ENCODE data around the gene ANKRD12. TPM values are rescaled to one million over a fixed set of nuclear protein-coding genes. Genes with fewer than 3 reads are reported as not detected.

Gene ANKRD12
- total and polyA plus RNA-seq, 9 donors = 8.8 to 115 (median 72.9) TPM

GRCh38 chr18:9177031-9177430, 40.5 kb downstream of the ANKRD12 start:
- DNase-seq = no peak
- Histone ChIP-seq H3K36me3 (no peaks in the 10 kb centered on the region), H3K9me3 (no peaks in the 10 kb centered on the region), H3K4me3 (no peak overlapping the region), H3K27ac (no peak overlapping the region), H3K4me1 (ENCODE audit: insufficient read depth) (peaks cover 1% of the 10 kb centered on the region), H3K27me3 (no peaks in the 10 kb centered on the region)
- 84 to 88% (median 88%) methylated on average over 6 of the region's 6 CpGs for WGBS, 3 donors
- TF ChIP-seq CTCF (IDR thresholded peaks at IDR 0.05) = no peak
- no peak for TF ChIP-seq POLR2A (IDR thresholded peaks at IDR 0.05)
- TF ChIP-seq EP300 (IDR thresholded peaks at IDR 0.05) = no peak
- intact Hi-C loops (cut with DNase I) = no loop called here

- H3K9me3 ChIP-seq = no peaks in the 10 kb centered on the region
- no peak for TF ChIP-seq CTCF (IDR thresholded peaks at IDR 0.05)
- TF ChIP-seq EP300 (IDR thresholded peaks at IDR 0.05) = no peak
- TF ChIP-seq POLR2A (IDR thresholded peaks at IDR 0.05) = no peak
- peaks cover 1% of the 10 kb centered on the region for H3K4me1 ChIP-seq (ENCODE audit: insufficient read depth)
- H3K4me3 ChIP-seq = no peak overlapping the region
- WGBS, 3 donors = 81 to 89% (median 87%) methylated on average over 4 of the region's 4 CpGs
- no peak overlapping the region for H3K27ac ChIP-seq
- no peaks in the 10 kb centered on the region for H3K36me3 ChIP-seq
- intact Hi-C loops (cut with DNase I) = no loop called here
- no peak for DNase-seq
- H3K27me3 ChIP-seq = no peaks in the 10 kb centered on the region
Observed at GRCh38 chr18:9177466-9177865, 40.9 kb downstream of the ANKRD12 start.

- no peak for DNase-seq
- H3K27ac ChIP-seq = no peak overlapping the region
- 93 to 99% (median 93%) methylated on average over 1 of the region's 1 CpG for WGBS, 3 donors
- no peaks in the 10 kb centered on the region for H3K36me3 ChIP-seq
- H3K4me1 ChIP-seq (ENCODE audit: insufficient read depth) = peaks cover under 1% of the 10 kb centered on the region
- TF ChIP-seq POLR2A (IDR thresholded peaks at IDR 0.05) (no peak), CTCF (IDR thresholded peaks at IDR 0.05) (no peak), EP300 (IDR thresholded peaks at IDR 0.05) (no peak)
- H3K4me3 ChIP-seq = no peak overlapping the region
- no peaks in the 10 kb centered on the region for H3K9me3 ChIP-seq
- intact Hi-C loops (cut with DNase I) = no loop called here
- no peaks in the 10 kb centered on the region for H3K27me3 ChIP-seq
Observed at GRCh38 chr18:9178557-9178956, 42.0 kb downstream of the ANKRD12 start.

GRCh38 chr18:9181275-9181674, 44.7 kb downstream of the ANKRD12 start:
- Histone ChIP-seq H3K9me3 (no peaks in the 10 kb centered on the region), H3K27ac (no peak overlapping the region), H3K4me1 (ENCODE audit: insufficient read depth) (no peaks in the 10 kb centered on the region), H3K36me3 (no peaks in the 10 kb centered on the region), H3K27me3 (no peaks in the 10 kb centered on the region), H3K4me3 (no peak overlapping the region)
- intact Hi-C loops (cut with DNase I) = no loop called here
- WGBS, 3 donors = 79 to 88% (median 84%) methylated on average over 3 of the region's 3 CpGs
- TF ChIP-seq EP300 (IDR thresholded peaks at IDR 0.05) = no peak
- TF ChIP-seq POLR2A (IDR thresholded peaks at IDR 0.05) = no peak
- no peak for TF ChIP-seq CTCF (IDR thresholded peaks at IDR 0.05)
- DNase-seq = no peak
